ENCODE results near the gene EIF4G2.

- TF ChIP-seq CTCF (IDR thresholded peaks at IDR 0.05; ENCODE audit: poor library complexity) (no peak), EZH2 (IDR thresholded peaks at IDR 0.05; ENCODE audit: borderline replicate concordance) (no peak)
Measured at GRCh38 chr11:10797531-10797930, 11.2 kb downstream of the EIF4G2 start.
